GM18951 (cell line): Measurements from ENCODE around the gene CRYAA.

Experiments used
- POLR2A ChIP-seq: IDR thresholded peaks from 4 replicates; pipeline ENCODE4 v1.6.1; 2011; ENCODE audit warnings: mild to moderate bottlenecking; ENCODE audit not compliant: insufficient read length, insufficient read depth; ENCODE audit errors: extremely low read depth
- in situ Hi-C: fragments of 300-500 bp; cut with MboI; formaldehyde crosslinking; loops from one replicate; pipeline ENCODE4 v1.12.0; 2022; ENCODE audit warnings: low sequenced_read_pairs, mixed read lengths, inconsistent platforms; ENCODE audit not compliant: unreplicated experiment

CRYAA gene

DNA sequence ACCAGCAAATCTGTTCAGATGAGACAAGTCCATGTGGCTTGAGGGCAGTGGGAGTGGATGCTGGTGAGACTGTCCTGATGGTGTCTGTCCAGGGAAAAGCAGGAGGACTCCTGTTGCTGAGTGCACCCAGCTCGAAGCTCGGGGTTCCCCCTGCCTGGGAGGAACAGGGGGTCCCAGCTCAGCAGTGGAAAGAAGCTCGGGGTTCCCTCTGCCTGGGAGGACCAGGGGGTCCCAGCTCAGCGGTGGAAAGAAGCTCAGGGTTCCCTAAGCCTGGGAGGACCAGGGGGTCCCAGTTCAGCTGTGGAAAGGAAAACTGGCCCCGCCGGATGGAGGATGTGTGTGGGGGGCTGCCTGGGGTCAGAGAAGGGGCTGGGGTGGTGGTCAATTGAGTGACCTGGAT lies 39.1 kb downstream of the CRYAA start:
- TF ChIP-seq POLR2A = no peak
- in situ Hi-C loops = loop anchor here (5.0 kb wide), 1 partner anchor 64 kb away; no protein-coding TSS in a partner anchor

DNA sequence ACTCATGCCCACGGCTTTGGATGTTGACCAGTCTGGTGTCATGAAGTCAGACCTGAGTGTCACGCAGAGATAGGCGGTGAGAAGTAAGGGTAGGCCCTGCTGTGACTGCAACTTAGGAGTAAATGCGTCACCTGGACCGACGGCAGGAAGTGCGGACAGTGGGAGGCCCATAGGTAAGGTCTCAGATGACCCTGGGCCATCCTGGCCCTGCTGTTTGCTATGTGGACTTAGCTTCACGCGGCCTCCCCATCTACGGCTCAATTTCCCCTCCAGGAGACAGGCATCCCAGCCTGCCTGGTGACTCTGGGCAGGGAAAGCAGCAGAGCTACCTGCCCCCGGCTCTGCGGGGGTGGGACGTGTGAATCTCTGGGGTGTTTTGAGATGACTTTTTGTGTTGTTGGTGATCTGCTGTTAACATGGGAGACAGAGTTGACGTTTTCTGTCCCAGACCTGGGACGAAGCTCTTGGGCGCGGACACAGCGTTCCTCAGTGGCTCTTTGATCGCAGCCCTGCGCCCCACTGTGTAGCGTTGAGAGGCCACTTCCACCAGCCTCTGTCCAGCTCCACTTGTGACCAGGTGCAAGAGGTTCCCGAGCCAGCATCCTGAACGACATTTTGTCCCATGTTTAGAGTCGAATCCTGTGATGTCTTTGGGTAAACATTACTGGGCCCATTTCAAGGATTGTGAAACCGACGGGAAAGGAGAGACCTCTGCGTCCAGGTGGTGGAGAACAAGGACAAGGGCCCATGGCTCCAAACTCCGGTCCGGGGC lies 39.9 kb downstream of the CRYAA start:
- in situ Hi-C loops = loop anchor here (5.0 kb wide), 1 partner anchor 64 kb away; no protein-coding TSS in a partner anchor
- TF ChIP-seq POLR2A = no peak

DNA sequence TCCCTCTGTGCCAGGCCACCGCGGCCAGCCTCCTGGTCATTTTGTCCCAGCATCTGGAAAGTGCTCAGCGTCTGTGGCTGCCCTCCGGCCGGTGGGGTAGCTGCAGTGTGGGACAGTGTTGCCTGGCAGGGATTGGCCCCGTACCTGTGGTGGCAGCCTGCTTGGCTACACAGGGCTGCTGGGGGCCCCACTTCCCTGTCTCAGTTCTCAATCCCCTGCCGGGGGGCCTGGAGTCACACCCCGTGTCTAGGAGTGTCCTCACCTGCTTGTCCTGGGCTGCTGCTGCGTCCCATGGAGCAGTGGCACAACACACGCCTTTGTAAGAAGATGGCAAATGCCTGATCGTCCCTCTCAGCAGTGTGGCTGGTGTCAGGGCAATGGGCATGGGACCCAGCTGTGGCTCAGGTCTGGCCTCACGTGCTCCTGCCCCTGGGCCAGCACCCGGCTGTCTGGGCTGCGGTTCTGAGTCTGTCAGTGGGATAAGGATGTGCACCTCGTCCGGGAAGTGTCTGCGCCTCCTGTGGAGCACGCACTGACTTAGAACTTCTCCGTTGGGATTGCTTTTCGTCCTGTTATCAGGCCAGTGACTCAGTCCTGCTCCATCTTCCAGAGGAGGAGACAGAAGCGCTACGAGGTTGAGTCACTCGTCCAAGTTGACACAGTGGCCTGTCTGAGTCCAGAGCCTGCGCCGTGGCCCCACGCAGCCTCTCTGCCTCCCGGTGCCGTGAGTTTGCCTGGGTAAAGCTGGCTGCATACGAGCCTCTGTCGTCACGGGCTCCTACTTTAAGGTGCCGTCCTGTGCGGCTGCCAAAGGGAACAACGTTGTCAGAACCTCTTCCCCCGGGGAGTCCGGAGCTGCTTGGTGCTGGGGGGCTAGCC lies 41.0 kb downstream of the CRYAA start:
- in situ Hi-C loops = loop anchor here (5.0 kb wide), 1 partner anchor 62 kb away; no protein-coding TSS in a partner anchor
- TF ChIP-seq POLR2A = no peak

DNA sequence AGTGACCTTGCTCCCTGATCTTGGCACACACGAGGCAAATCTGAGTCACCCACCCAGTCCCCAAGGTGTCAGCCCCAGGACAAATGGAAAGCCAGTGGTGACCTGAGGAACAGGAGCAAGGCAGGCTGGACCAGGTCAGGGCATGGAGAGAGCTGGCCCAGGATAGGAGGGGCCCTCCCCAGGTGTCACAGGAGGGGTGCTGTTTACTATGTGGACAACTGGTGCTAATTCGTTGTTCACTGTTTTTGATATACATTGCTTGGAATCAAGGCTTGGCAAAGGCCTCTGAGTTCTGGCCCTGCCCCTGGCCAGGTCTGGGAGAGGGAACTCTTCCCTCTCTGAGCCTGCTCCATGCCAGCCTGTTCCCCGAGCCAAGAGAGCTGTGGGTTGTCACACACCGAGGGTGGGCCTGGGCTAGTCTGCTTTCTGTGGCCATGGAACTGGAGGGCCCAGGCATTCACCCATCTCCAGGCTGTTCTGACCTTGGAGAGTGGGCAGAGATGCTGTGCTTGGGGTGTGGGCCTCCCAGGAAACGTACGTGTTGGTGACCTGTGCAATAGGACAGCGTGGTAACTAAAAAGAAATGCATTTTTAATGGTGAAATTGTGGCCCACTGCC lies 41.8 kb downstream of the CRYAA start:
- no peak for TF ChIP-seq POLR2A
- in situ Hi-C loops = no loop called here

DNA sequence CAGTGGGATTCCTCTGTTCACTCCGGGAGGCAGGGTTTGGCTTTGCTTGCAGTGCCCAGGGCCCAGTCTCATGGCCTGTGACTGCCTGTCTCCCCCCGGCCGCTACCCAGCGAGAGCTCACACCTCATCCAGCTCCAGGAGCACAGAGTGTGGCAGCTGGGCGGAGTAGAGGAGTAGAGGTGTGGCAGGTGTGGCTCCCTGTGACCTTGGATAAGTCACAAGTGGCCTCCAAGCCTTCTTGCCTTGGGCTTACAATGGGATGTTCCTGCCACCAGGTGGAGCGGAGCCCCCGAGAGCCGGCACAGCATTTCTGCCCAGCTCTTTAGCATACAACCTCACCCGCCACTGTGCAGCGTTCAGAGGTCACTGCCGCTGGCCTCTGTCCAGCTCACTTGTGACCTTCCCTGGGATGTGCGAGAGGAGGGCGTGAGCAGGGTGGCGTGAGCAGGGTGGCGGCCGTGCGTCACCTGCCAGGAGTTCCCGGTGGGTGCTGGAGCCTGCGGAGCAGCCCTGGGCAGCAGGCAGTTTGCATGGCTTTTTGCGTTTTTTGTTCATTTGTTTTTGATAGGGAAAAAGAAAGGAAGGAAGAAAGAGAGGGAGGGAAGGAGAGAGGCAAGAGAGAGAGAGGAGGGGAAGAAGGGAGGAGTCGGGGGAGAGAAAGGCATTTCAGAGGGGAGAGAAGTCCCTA lies 42.4 kb downstream of the CRYAA start:
- in situ Hi-C loops = no loop called here

DNA sequence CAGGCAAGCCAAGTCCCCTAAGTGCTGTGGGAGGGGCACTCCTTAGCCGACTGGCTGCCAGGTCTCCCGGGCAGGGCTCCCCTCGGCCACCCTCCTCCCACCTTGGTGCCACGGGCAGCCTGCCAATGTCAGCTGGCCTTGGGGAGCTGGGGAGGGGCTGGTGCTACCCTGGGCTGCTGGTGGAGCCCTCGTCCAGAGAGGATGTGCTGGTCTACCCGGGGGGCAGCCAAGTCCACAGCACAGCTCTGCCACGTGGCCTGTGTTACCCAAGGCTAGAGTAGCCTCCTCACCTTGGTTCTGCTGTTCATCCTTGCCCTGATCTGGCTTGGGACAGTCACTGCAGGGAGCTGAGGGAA lies 42.9 kb downstream of the CRYAA start:
- in situ Hi-C loops = no loop called here
- TF ChIP-seq POLR2A = no peak

More for the DNA sequence above, 42.4 kb downstream of the CRYAA start:
- no peak for TF ChIP-seq POLR2A
